SU-DHL-6 (cell line): ENCODE measurements around the gene GLYATL2.

Source experiments
- CTCF ChIP-seq: fragments of 200-600 bp; sonication (generic); IDR thresholded peaks from one replicate; pipeline ENCODE4 v1.5.1; 2017; ENCODE audit warnings: antibody characterized with exemption, mild to moderate bottlenecking, low read length, moderate library complexity; ENCODE audit not compliant: insufficient read depth, poor library complexity, severe bottlenecking
- EZH2phosphoT487 ChIP-seq: fragments of 200-600 bp; sonication (generic), shearing (Covaris generic); conservative IDR thresholded peaks from 2 replicates; pipeline ENCODE4 v1.6.1; 2018; ENCODE audit warnings: mild to moderate bottlenecking, antibody characterized with exemption, low read length, moderate library complexity, mixed read lengths

- no peak for TF ChIP-seq CTCF
- TF ChIP-seq EZH2phosphoT487: no peak
These were observed 13.7 kb downstream of the GLYATL2 start for GRCh38 chr11:58830673-58831301.
